ENCODE data around the gene UBE2R2.
"Not testable (repeated sequence)": the region's sequence is repeated elsewhere in the genome, so short reads cannot be mapped to it uniquely, and the experiment has no call there.

Gene UBE2R2

GRCh38 chr9:33860200-33860871 is 43.4 kb downstream of the UBE2R2 start:
- peak; percentile 50; the same call in 1 of the 2 replicates for TF ChIP-seq CTCF (conservative IDR thresholded peaks at IDR 0.05)

GRCh38 chr9:33861917-33862453 is 45.0 kb downstream of the UBE2R2 start:
- TF ChIP-seq CTCF (conservative IDR thresholded peaks at IDR 0.05), result no peak
- H3K27ac ChIP-seq, result peak overlapping the region; percentile 2; the same call in 1 of the 2 replicates

More at GRCh38 chr9:33860200-33860871, 43.4 kb downstream of the UBE2R2 start:
- H3K27ac ChIP-seq, result peak overlapping the region; percentile 22

GRCh38 chr9:33863027-33863426 is 46.1 kb downstream of the UBE2R2 start:
- not testable (repeated sequence) for H3K27ac ChIP-seq

GRCh38 chr9:33867747-33868439 is 50.9 kb downstream of the UBE2R2 start:
- no peak for TF ChIP-seq CTCF (conservative IDR thresholded peaks at IDR 0.05)
- peak overlapping the region; percentile 42 for H3K27ac ChIP-seq

- TF ChIP-seq CTCF (conservative IDR thresholded peaks at IDR 0.05), result no peak
- peak overlapping the region; percentile 42 for H3K27ac ChIP-seq
Observed at GRCh38 chr9:33868440-33868973, 51.5 kb downstream of the UBE2R2 start.

- peak overlapping the region; percentile 42; the same call in 1 of the 2 replicates for H3K27ac ChIP-seq
Observed at GRCh38 chr9:33869243-33869642, 52.3 kb downstream of the UBE2R2 start.

- H3K27ac ChIP-seq, result peak overlapping the region; percentile 92
- no peak for TF ChIP-seq CTCF (conservative IDR thresholded peaks at IDR 0.05)
Observed at GRCh38 chr9:33877727-33878489, 60.9 kb downstream of the UBE2R2 start.

Data from VCaP (cell line).